MM.1S (cell line): ENCODE data around the gene SCIN.
A peak's percentile ranks its signal among the peaks of the same experiment; 100 is the strongest.
"Not testable (repeated sequence)": the region's sequence is repeated elsewhere in the genome, so short reads cannot be mapped to it uniquely, and the experiment has no call there.

Experiments used
- DNase-seq: peaks from one replicate; pipeline ENCODE4 v3.0.0-alpha.2; 2015
- H2AFZ ChIP-seq: fragments of 300-600 bp; sonication (generic); 2 replicates; pipeline ENCODE4 v1.6.0; 2016; ENCODE audit warnings: antibody characterized with exemption, low read length
- H3F3A ChIP-seq: fragments of 300-600 bp; sonication (generic); 2 replicates; pipeline ENCODE4 v1.6.1; 2016; ENCODE audit warnings: mild to moderate bottlenecking, antibody characterized with exemption, low read length, moderate library complexity, mixed read lengths; ENCODE audit not compliant: insufficient read depth
- H3K27ac ChIP-seq: fragments of 300-600 bp; sonication (generic); 2 replicates; pipeline ENCODE4 v1.5.1; 2016; ENCODE audit warnings: mild to moderate bottlenecking, low read length
- H3K27me3 ChIP-seq: fragments of 300-600 bp; sonication (generic); replicated peaks from 2 replicates; pipeline ENCODE4 v1.6.0; 2016; ENCODE audit warnings: low read length; ENCODE audit not compliant: insufficient read depth
- H3K36me3 ChIP-seq: fragments of 300-600 bp; sonication (generic); replicated peaks from 2 replicates; pipeline ENCODE4 v1.6.1; 2016; ENCODE audit warnings: mild to moderate bottlenecking, low read length, mixed read lengths; ENCODE audit not compliant: insufficient read depth
- H3K4me1 ChIP-seq: fragments of 300-600 bp; sonication (generic); 2 replicates; pipeline ENCODE4 v1.6.1; 2016; ENCODE audit warnings: low read length, mixed read lengths
- H3K4me2 ChIP-seq: fragments of 300-600 bp; sonication (generic); 2 replicates; pipeline ENCODE4 v1.6.0; 2016; ENCODE audit warnings: low read depth, low read length
- H3K4me3 ChIP-seq: fragments of 300-600 bp; sonication (generic); 2 replicates; pipeline ENCODE4 v1.5.1; 2016; ENCODE audit warnings: low read length, mixed read lengths
- H3K79me2 ChIP-seq: fragments of 300-600 bp; sonication (generic); 2 replicates; pipeline ENCODE4 v1.6.1; 2016; ENCODE audit warnings: mixed run types, low read length, mixed read lengths
- H3K9ac ChIP-seq: fragments of 300-600 bp; sonication (generic); 2 replicates; pipeline ENCODE4 v1.6.1; 2016; ENCODE audit warnings: low read length, mixed read lengths
- H3K9me2 ChIP-seq: fragments of 300-600 bp; sonication (generic); replicated peaks from 2 replicates; pipeline ENCODE4 v1.6.1; 2016; ENCODE audit warnings: mild to moderate bottlenecking, low read length, mixed read lengths; ENCODE audit not compliant: insufficient read depth
- H3K9me3 ChIP-seq: fragments of 300-600 bp; sonication (generic); replicated peaks from 2 replicates; pipeline ENCODE4 v1.6.1; 2016; ENCODE audit warnings: mild to moderate bottlenecking, low read length, mixed read lengths; ENCODE audit not compliant: insufficient read depth
- H4K20me1 ChIP-seq: fragments of 300-600 bp; sonication (generic); 2 replicates; pipeline ENCODE4 v1.6.1; 2016; ENCODE audit warnings: mild to moderate bottlenecking, low read length, moderate library complexity, mixed read lengths; ENCODE audit not compliant: insufficient read depth
- CTCF ChIP-seq: fragments of 300-600 bp; sonication (generic); IDR thresholded peaks from 2 replicates; pipeline ENCODE4 v1.5.1; 2016; ENCODE audit warnings: antibody characterized with exemption, low read length, mixed read lengths
- EZH2 ChIP-seq: fragments of 300-600 bp; sonication (generic); optimal IDR thresholded peaks from 2 replicates; pipeline ENCODE3; 2017; ENCODE audit warnings: low read depth, mild to moderate bottlenecking, antibody characterized with exemption, low read length, mixed read lengths
- EZH2phosphoT487 ChIP-seq: fragments of 300-600 bp; sonication (generic); IDR thresholded peaks from 2 replicates; pipeline ENCODE4 v1.6.1; 2018; ENCODE audit warnings: antibody characterized with exemption, low read length

Gene SCIN

GRCh38 chr7:12686891-12687717 is 116.6 kb downstream of the SCIN start, which contains the start of gene ARL4A:
Gene ARL4A, plus strand, starts transcription at chr7:12687633. Its CDS starts 622 bp downstream, at chr7:12688255.
- H3K4me1 ChIP-seq, result peaks cover 4% of the 10 kb centered on the region; the same call in 1 of the 2 replicates
- no peaks in the 10 kb centered on the region for H4K20me1 ChIP-seq
- peak within 1 kb of the TSS; percentile 96 for H3K27ac ChIP-seq
- no peaks in the 10 kb centered on the region for H3K36me3 ChIP-seq
- peaks cover 8% of the 10 kb centered on the region for H3K79me2 ChIP-seq
- no peaks in the 10 kb centered on the region for H3K9me2 ChIP-seq
- peak within 1 kb of the TSS; percentile 95 for H2AFZ ChIP-seq
- DNase-seq, result peak; percentile 98
- peak within 1 kb of the TSS; percentile 96 for H3K9ac ChIP-seq
- H3K4me2 ChIP-seq, result peak within 1 kb of the TSS; percentile 71
- peaks cover 13% of the 10 kb centered on the region for H3F3A ChIP-seq
- TF ChIP-seq CTCF, result peak; percentile 38
- TF ChIP-seq EZH2phosphoT487, result no peak
- TF ChIP-seq EZH2, result no peak
- no peaks in the 10 kb centered on the region for H3K27me3 ChIP-seq
- peak within 1 kb of the TSS; percentile 73 for H3K4me3 ChIP-seq
- H3K9me3 ChIP-seq, result no peaks in the 10 kb centered on the region

DNA sequence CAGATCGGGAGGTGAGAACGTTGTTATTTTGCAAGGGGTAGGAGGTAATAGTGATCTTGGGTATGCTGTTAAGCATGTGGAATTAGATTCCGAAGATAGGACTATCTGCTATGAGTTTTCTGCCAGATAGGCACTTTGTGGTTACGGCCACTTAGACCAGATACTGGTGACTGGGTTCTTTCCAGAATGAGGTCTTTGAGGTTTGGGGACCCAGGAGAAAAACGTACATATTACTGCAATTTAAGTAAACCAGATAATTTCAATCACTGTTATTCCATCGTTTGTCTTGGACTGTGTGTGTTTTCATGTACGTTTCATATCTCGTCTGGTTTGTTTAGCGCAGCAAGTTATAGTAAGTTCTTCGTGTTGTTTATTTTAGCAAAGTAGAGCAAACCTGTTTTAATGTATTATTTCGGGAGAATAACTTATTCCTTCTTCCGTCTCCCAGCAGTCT is 117.2 kb downstream of the SCIN start:
- Histone ChIP-seq H3F3A (peaks cover 13% of the 10 kb centered on the region), H3K9ac (peak overlapping the region; percentile 96), H3K4me1 (peaks cover 4% of the 10 kb centered on the region; the same call in 1 of the 2 replicates), H3K36me3 (no peaks in the 10 kb centered on the region), H2AFZ (peak overlapping the region; percentile 59), H3K9me2 (no peaks in the 10 kb centered on the region), H3K4me2 (peak overlapping the region; percentile 59), H3K4me3 (peak overlapping the region; percentile 73), H3K79me2 (peaks cover 8% of the 10 kb centered on the region), H3K27ac (peak overlapping the region; percentile 96; the same call in 1 of the 2 replicates), H4K20me1 (no peaks in the 10 kb centered on the region), H3K9me3 (no peaks in the 10 kb centered on the region), H3K27me3 (no peaks in the 10 kb centered on the region)
- TF ChIP-seq EZH2phosphoT487 (no peak), EZH2 (no peak), CTCF (no peak)
- DNase-seq, result no peak

DNA sequence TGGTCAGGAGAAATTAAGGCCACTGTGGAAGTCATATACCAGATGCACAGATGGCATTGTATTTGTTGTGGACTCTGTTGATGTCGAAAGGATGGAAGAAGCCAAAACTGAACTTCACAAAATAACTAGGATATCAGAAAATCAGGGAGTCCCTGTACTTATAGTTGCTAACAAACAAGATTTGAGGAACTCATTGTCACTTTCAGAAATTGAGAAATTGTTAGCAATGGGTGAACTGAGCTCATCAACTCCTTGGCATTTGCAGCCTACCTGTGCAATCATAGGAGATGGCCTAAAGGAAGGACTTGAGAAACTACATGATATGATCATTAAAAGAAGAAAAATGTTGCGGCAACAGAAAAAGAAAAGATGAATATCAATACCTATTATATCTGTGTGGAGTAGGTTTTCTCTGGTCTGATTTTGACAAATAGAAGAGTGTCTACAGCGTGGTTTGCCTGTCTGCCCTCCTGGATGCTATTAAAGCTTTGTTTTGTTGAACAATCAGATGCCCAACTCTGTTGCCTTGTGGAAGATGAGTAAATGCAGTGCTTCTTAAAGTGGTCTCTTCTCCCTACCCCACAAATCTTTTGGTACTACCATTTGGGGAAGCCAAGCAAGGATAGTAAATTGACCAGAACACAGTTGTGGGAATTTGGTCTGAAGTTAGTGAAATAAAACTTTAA is 118.1 kb downstream of the SCIN start:
- H4K20me1 ChIP-seq, H3K9ac ChIP-seq, H3K4me1 ChIP-seq, H3K36me3 ChIP-seq, DNase-seq, H2AFZ ChIP-seq, H3K4me2 ChIP-seq, H3K4me3 ChIP-seq, H3K9me2 ChIP-seq, H3K27ac ChIP-seq, H3K27me3 ChIP-seq, H3K9me3 ChIP-seq: not testable (repeated sequence)
- peaks cover 12% of the 10 kb centered on the region for H3K79me2 ChIP-seq
- H3F3A ChIP-seq, result peaks cover 13% of the 10 kb centered on the region
